WTC11 (cell line): ENCODE data around the gene EDIL3. TPM values are rescaled to one million over a fixed set of nuclear protein-coding genes. Genes with fewer than 3 reads are reported as not detected.

Experiments used
- ATAC-seq: fragments of 200-7000 bp; cut with Tn5 transposase; 2 replicates; pipeline ENCODE4 v1.10.0; 2021; ENCODE audit warnings: mild to moderate bottlenecking, moderate library complexity
- CTCF ChIA-PET: fragments of 300-600 bp; sonication (Branson Sonifier 250); formaldehyde crosslinking; loops from one replicate; lab custom pipeline; 2021; ENCODE audit warnings: antibody characterized with exemption; lab: Charles Lee
- POLR2A ChIA-PET: fragments of 350-600 bp; sonication (Branson Sonifier 250); formaldehyde crosslinking; loops from one replicate; lab custom pipeline; 2021; ENCODE audit warnings: antibody characterized with exemption; lab: Charles Lee
- DNase-seq: peaks from one replicate; pipeline ENCODE4 v3.0.0; 2021; ENCODE audit warnings: low spot score
- H3K27ac Mint-ChIP-seq: 2 replicates; pipeline ENCODE4 v1.8.0; 2021; ENCODE audit warnings: mixed read lengths
- H3K27me3 Mint-ChIP-seq: 2 replicates; pipeline ENCODE4 v1.8.0; 2021; ENCODE audit warnings: low read depth, mild to moderate bottlenecking, moderate library complexity, mixed read lengths
- H3K36me3 Mint-ChIP-seq: 2 replicates; pipeline ENCODE4 v1.8.0; 2021; ENCODE audit warnings: mixed read lengths
- H3K4me1 Mint-ChIP-seq: 2 replicates; pipeline ENCODE4 v1.8.0; 2022; ENCODE audit warnings: mixed read lengths
- H3K4me3 Mint-ChIP-seq: 2 replicates; pipeline ENCODE4 v1.8.0; 2021; ENCODE audit warnings: mild to moderate bottlenecking, moderate library complexity, mixed read lengths
- H3K9me3 Mint-ChIP-seq: 2 replicates; pipeline ENCODE4 v1.8.0; 2021; ENCODE audit warnings: mixed read lengths
- AFF4 ChIP-seq: sonication (generic); formaldehyde crosslinking; IDR thresholded peaks from 2 replicates; pipeline ENCODE4 v1.8.1; 2023; ENCODE audit warnings: mild to moderate bottlenecking, missing genetic modification reagents, borderline replicate concordance
- ATF3 ChIP-seq: sonication (generic); formaldehyde crosslinking; conservative IDR thresholded peaks from 2 replicates; pipeline ENCODE4 v1.8.1; 2022; ENCODE audit warnings: mild to moderate bottlenecking, missing genetic modification reagents
- CREM ChIP-seq: sonication (generic); formaldehyde crosslinking; IDR thresholded peaks from 2 replicates; pipeline ENCODE4 v1.8.1; 2022; ENCODE audit warnings: mild to moderate bottlenecking, missing genetic modification reagents, moderate library complexity
- EMX1 ChIP-seq: fragments of 250-450 bp; sonication (Bioruptor Pico); IDR thresholded peaks from 2 replicates; pipeline ENCODE4 v1.8.0; 2021; ENCODE audit warnings: mild to moderate bottlenecking
- FOXK1 ChIP-seq: sonication (generic); formaldehyde crosslinking; IDR thresholded peaks from 2 replicates; pipeline ENCODE4 v1.8.0; 2022; ENCODE audit warnings: mild to moderate bottlenecking, moderate library complexity, missing genetic modification reagents
- FOXP1 ChIP-seq: sonication (generic); formaldehyde crosslinking; IDR thresholded peaks from 2 replicates; pipeline ENCODE4 v1.8.0; 2022; ENCODE audit warnings: missing genetic modification reagents, mild to moderate bottlenecking, moderate library complexity, borderline replicate concordance
- GTF2I ChIP-seq: fragments of 250-450 bp; sonication (Bioruptor Pico); conservative IDR thresholded peaks from 2 replicates; pipeline ENCODE4 v1.4.0; 2021; ENCODE audit warnings: mild to moderate bottlenecking
- HMGA2 ChIP-seq: fragments of 250-450 bp; sonication (Bioruptor Pico); IDR thresholded peaks from 2 replicates; pipeline ENCODE4 v1.4.0; 2021; ENCODE audit warnings: mild to moderate bottlenecking, moderate library complexity
- IRF2 ChIP-seq: sonication (generic); formaldehyde crosslinking; IDR thresholded peaks from 2 replicates; pipeline ENCODE4 v1.8.0; 2022; ENCODE audit warnings: low read depth, missing genetic modification reagents, borderline replicate concordance
- NR3C1 ChIP-seq: sonication (generic); formaldehyde crosslinking; conservative IDR thresholded peaks from 2 replicates; pipeline ENCODE4 v1.8.1; 2023; ENCODE audit warnings: low read depth, mild to moderate bottlenecking, missing genetic modification reagents
- RORB ChIP-seq: fragments of 250-450 bp; sonication (Bioruptor Pico); IDR thresholded peaks from 2 replicates; pipeline ENCODE4 v1.9.0; 2021; ENCODE audit warnings: mild to moderate bottlenecking
- SOX15 ChIP-seq: fragments of 250-450 bp; sonication (Bioruptor Pico); IDR thresholded peaks from 2 replicates; pipeline ENCODE4 v1.9.0; 2021; ENCODE audit warnings: mild to moderate bottlenecking
- TCF7 ChIP-seq: sonication (generic); formaldehyde crosslinking; IDR thresholded peaks from 2 replicates; pipeline ENCODE4 v1.8.0; 2022; ENCODE audit warnings: mild to moderate bottlenecking, low read depth, missing genetic modification reagents, moderate library complexity
- ZBTB21 ChIP-seq: sonication (generic); formaldehyde crosslinking; IDR thresholded peaks from 2 replicates; pipeline ENCODE4 v1.8.1; 2023; ENCODE audit warnings: mild to moderate bottlenecking, missing genetic modification reagents, borderline replicate concordance
- ZNF219 ChIP-seq: sonication (generic); formaldehyde crosslinking; IDR thresholded peaks from 2 replicates; pipeline ENCODE4 v1.8.0; 2023; ENCODE audit warnings: missing genetic modification reagents, mild to moderate bottlenecking, borderline replicate concordance
- ZNF423 ChIP-seq: fragments of 250-450 bp; sonication (Bioruptor Pico); IDR thresholded peaks from 2 replicates; pipeline ENCODE4 v2.1.2; 2022; ENCODE audit warnings: mild to moderate bottlenecking, moderate library complexity
- ZNF671 ChIP-seq: fragments of 250-450 bp; sonication (Bioruptor Pico); IDR thresholded peaks from 2 replicates; pipeline ENCODE4 v1.8.0; 2021; ENCODE audit warnings: mild to moderate bottlenecking
- total RNA-seq: library from RNA; stranded (reverse); gene quantifications from 3 replicates; pipeline ENCODE4 v1.2.3, GENCODE V29; 2021
- TF ChIP-seq, protein P1 (sequence below): sonication (generic); formaldehyde crosslinking; IDR thresholded peaks from 2 replicates; pipeline ENCODE4 v1.8.1; 2022; ENCODE audit warnings: low read depth, missing genetic modification reagents, borderline replicate concordance
- TF ChIP-seq, protein P2 (sequence below): fragments of 250-450 bp; sonication (Bioruptor Pico); IDR thresholded peaks from 2 replicates; pipeline ENCODE4 v1.8.0; 2021; ENCODE audit warnings: mild to moderate bottlenecking
- TF ChIP-seq, protein P3 (sequence below): sonication (generic); formaldehyde crosslinking; IDR thresholded peaks from 2 replicates; pipeline ENCODE4 v1.8.0; 2023; ENCODE audit warnings: missing genetic modification reagents
- TF ChIP-seq, protein P4 (sequence below): sonication (generic); formaldehyde crosslinking; IDR thresholded peaks from 2 replicates; pipeline ENCODE4 v1.8.0; 2023; ENCODE audit warnings: mild to moderate bottlenecking, missing genetic modification reagents
- TF ChIP-seq, protein P5 (sequence below): sonication (generic); formaldehyde crosslinking; IDR thresholded peaks from 2 replicates; pipeline ENCODE4 v1.8.0; 2022; ENCODE audit warnings: mild to moderate bottlenecking, missing genetic modification reagents

Gene EDIL3
- total RNA-seq, 1 experiment from 2014 or later = 48.3 TPM

GRCh38 chr5:84092738-84093137 lies 291.9 kb downstream of the EDIL3 start (continued):
- TF ChIP-seq, protein P1, sequence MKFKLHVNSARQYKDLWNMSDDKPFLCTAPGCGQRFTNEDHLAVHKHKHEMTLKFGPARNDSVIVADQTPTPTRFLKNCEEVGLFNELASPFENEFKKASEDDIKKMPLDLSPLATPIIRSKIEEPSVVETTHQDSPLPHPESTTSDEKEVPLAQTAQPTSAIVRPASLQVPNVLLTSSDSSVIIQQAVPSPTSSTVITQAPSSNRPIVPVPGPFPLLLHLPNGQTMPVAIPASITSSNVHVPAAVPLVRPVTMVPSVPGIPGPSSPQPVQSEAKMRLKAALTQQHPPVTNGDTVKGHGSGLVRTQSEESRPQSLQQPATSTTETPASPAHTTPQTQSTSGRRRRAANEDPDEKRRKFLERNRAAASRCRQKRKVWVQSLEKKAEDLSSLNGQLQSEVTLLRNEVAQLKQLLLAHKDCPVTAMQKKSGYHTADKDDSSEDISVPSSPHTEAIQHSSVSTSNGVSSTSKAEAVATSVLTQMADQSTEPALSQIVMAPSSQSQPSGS (CRISPR knock-in tag) = no peak
- TF ChIP-seq, protein P2, sequence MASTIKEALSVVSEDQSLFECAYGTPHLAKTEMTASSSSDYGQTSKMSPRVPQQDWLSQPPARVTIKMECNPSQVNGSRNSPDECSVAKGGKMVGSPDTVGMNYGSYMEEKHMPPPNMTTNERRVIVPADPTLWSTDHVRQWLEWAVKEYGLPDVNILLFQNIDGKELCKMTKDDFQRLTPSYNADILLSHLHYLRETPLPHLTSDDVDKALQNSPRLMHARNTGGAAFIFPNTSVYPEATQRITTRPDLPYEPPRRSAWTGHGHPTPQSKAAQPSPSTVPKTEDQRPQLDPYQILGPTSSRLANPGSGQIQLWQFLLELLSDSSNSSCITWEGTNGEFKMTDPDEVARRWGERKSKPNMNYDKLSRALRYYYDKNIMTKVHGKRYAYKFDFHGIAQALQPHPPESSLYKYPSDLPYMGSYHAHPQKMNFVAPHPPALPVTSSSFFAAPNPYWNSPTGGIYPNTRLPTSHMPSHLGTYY = no peak
- TF ChIP-seq, protein P3, sequence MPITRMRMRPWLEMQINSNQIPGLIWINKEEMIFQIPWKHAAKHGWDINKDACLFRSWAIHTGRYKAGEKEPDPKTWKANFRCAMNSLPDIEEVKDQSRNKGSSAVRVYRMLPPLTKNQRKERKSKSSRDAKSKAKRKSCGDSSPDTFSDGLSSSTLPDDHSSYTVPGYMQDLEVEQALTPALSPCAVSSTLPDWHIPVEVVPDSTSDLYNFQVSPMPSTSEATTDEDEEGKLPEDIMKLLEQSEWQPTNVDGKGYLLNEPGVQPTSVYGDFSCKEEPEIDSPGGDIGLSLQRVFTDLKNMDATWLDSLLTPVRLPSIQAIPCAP (CRISPR knock-in tag) = no peak

GRCh38 chr5:84091127-84091799 lies 293.4 kb downstream of the EDIL3 start:
- no peak for ATAC-seq
- DNase-seq = no peak
- H3K9me3 Mint-ChIP-seq = peaks cover 11% of the 10 kb centered on the region
- no peaks in the 10 kb centered on the region for H3K27me3 Mint-ChIP-seq
- POLR2A ChIA-PET = no interaction called here
- H3K4me3 Mint-ChIP-seq = no peak overlapping the region
- CTCF ChIA-PET = no interaction called here
- no peak overlapping the region for H3K27ac Mint-ChIP-seq
- no peak for TF ChIP-seq GTF2I (CRISPR knock-in tag)
- no peak for TF ChIP-seq CREM (CRISPR knock-in tag)
- TF ChIP-seq TCF7 = no peak
- H3K4me1 Mint-ChIP-seq = no peaks in the 10 kb centered on the region
- peaks cover 16% of the 10 kb centered on the region for H3K36me3 Mint-ChIP-seq

- no peak for ATAC-seq
- Mint-ChIP-seq H3K27me3 (no peaks in the 10 kb centered on the region), H3K4me3 (no peak overlapping the region), H3K4me1 (no peaks in the 10 kb centered on the region), H3K9me3 (no peaks in the 10 kb centered on the region), H3K36me3 (peaks cover 3% of the 10 kb centered on the region; the same call in 1 of the 2 replicates), H3K27ac (no peak overlapping the region)
- ChIA-PET CTCF (interaction anchor here (0.5 to 0.7 kb wide), 2 partner anchors 158 to 166 kb away, joined by 3 to 4 read pairs; no protein-coding TSS in a partner anchor), POLR2A (no interaction called here)
- no peak for DNase-seq
- TF ChIP-seq SOX15 = no peak
- no peak for TF ChIP-seq NR3C1
- no peak for TF ChIP-seq EMX1
- no peak for TF ChIP-seq TCF7
- no peak for TF ChIP-seq FOXP1 (CRISPR knock-in tag)
- no peak for TF ChIP-seq ZBTB21 (CRISPR knock-in tag)
- TF ChIP-seq ZNF671 (CRISPR knock-in tag) = no peak
- TF ChIP-seq AFF4 = no peak
- no peak for TF ChIP-seq HMGA2 (CRISPR knock-in tag)
- TF ChIP-seq FOXK1 (CRISPR knock-in tag) = no peak
- TF ChIP-seq, protein P4, sequence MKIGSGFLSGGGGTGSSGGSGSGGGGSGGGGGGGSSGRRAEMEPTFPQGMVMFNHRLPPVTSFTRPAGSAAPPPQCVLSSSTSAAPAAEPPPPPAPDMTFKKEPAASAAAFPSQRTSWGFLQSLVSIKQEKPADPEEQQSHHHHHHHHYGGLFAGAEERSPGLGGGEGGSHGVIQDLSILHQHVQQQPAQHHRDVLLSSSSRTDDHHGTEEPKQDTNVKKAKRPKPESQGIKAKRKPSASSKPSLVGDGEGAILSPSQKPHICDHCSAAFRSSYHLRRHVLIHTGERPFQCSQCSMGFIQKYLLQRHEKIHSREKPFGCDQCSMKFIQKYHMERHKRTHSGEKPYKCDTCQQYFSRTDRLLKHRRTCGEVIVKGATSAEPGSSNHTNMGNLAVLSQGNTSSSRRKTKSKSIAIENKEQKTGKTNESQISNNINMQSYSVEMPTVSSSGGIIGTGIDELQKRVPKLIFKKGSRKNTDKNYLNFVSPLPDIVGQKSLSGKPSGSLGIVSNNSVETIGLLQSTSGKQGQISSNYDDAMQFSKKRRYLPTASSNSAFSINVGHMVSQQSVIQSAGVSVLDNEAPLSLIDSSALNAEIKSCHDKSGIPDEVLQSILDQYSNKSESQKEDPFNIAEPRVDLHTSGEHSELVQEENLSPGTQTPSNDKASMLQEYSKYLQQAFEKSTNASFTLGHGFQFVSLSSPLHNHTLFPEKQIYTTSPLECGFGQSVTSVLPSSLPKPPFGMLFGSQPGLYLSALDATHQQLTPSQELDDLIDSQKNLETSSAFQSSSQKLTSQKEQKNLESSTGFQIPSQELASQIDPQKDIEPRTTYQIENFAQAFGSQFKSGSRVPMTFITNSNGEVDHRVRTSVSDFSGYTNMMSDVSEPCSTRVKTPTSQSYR (CRISPR knock-in tag) = no peak
- TF ChIP-seq IRF2 (CRISPR knock-in tag) = no peak
- no peak for TF ChIP-seq RORB (CRISPR knock-in tag)
- TF ChIP-seq, protein P5, sequence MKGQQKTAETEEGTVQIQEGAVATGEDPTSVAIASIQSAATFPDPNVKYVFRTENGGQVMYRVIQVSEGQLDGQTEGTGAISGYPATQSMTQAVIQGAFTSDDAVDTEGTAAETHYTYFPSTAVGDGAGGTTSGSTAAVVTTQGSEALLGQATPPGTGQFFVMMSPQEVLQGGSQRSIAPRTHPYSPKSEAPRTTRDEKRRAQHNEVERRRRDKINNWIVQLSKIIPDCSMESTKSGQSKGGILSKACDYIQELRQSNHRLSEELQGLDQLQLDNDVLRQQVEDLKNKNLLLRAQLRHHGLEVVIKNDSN (CRISPR knock-in tag) = no peak
- TF ChIP-seq ZNF423 (CRISPR knock-in tag) = no peak
- no peak for TF ChIP-seq ZNF219 (CRISPR knock-in tag)
- TF ChIP-seq ATF3 (CRISPR knock-in tag) = no peak
These were observed 295.7 kb downstream of the EDIL3 start for GRCh38 chr5:84088996-84089395.
